Fibroblast of mammary gland (primary cell): ENCODE results near the gene PUM1.

Source experiments
- DNase-seq: peaks from one replicate; pipeline ENCODE4 v3.0.0-alpha.2; 2010; ENCODE audit warnings: low read depth
- H3K4me3 ChIP-seq: 2 replicates; pipeline ENCODE4 v1.5.1; 2011; ENCODE audit warnings: low read depth, mild to moderate bottlenecking, low read length, moderate library complexity; ENCODE audit not compliant: control insufficient read depth
- TF ChIP-seq, protein P1 (sequence below): conservative IDR thresholded peaks from 2 replicates; pipeline ENCODE4 v1.5.1; 2011; ENCODE audit warnings: low read depth, low read length, inconsistent platforms; ENCODE audit not compliant: control insufficient read depth, insufficient read depth

The PUM1 gene

DNA sequence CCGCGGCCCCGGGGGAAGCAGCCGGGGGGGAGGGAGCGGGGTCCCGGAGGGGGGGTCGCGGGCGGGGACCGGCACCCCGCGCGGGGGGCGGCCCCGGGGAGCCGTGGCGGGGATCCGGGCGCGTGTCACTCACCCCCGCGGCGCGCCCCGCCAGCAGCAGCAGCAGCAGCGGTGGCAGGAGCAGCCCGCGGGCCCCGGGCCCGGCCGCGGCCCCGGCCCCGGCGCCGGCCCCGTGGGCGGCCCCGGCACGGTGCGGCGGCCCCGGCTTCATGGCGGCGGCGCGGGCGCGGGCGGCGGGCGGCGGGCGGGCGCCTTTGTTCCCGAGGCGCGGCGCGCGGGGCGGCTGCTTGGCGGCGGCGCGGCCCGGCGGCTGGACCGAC lies 157.2 kb downstream of the PUM1 start:
- TF ChIP-seq, protein P1, sequence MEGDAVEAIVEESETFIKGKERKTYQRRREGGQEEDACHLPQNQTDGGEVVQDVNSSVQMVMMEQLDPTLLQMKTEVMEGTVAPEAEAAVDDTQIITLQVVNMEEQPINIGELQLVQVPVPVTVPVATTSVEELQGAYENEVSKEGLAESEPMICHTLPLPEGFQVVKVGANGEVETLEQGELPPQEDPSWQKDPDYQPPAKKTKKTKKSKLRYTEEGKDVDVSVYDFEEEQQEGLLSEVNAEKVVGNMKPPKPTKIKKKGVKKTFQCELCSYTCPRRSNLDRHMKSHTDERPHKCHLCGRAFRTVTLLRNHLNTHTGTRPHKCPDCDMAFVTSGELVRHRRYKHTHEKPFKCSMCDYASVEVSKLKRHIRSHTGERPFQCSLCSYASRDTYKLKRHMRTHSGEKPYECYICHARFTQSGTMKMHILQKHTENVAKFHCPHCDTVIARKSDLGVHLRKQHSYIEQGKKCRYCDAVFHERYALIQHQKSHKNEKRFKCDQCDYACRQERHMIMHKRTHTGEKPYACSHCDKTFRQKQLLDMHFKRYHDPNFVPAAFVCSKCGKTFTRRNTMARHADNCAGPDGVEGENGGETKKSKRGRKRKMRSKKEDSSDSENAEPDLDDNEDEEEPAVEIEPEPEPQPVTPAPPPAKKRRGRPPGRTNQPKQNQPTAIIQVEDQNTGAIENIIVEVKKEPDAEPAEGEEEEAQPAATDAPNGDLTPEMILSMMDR: no peak
- H3K4me3 ChIP-seq: peak overlapping the region; percentile 51
- no peak for DNase-seq

DNA sequence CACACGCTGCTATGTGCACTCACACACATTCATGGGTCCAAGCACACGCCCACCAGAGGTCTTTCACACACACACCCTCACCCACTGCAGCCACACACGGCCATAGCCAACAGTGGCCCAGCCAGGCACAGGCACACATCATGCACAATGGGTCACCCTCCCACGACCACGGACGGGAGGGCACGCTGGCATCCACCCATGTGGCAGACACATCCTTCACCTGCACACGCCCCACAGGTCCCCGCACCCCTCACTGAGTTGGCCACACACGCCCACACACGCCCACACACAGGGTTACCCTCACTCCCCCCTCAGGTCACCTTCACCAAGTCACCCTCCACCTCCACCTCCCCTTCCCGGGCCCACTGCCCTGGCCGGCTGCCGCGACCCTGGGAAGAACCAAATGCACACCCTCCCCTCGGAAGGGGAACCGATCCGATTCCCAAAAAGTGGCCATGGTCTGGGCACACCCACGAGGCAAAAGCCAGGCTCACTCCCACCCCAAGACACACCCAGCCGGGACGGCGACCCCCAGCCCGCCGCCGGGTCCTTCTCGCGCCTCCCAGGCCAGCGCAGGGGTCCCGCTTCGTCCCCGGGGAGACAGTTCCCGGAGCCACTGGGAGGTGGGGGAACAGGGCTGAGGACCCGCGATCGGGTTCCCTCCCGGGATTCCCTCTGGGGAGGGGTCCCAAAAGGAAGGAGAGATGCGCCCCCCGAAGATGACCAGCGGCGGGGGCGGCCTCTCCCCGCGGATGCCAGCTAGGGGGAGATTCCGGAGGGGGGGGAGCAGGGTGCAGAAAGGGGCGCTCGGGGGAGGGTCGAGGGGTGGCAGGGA lies 157.8 kb downstream of the PUM1 start:
- TF ChIP-seq, protein P1: no peak
- DNase-seq: no peak

DNA sequence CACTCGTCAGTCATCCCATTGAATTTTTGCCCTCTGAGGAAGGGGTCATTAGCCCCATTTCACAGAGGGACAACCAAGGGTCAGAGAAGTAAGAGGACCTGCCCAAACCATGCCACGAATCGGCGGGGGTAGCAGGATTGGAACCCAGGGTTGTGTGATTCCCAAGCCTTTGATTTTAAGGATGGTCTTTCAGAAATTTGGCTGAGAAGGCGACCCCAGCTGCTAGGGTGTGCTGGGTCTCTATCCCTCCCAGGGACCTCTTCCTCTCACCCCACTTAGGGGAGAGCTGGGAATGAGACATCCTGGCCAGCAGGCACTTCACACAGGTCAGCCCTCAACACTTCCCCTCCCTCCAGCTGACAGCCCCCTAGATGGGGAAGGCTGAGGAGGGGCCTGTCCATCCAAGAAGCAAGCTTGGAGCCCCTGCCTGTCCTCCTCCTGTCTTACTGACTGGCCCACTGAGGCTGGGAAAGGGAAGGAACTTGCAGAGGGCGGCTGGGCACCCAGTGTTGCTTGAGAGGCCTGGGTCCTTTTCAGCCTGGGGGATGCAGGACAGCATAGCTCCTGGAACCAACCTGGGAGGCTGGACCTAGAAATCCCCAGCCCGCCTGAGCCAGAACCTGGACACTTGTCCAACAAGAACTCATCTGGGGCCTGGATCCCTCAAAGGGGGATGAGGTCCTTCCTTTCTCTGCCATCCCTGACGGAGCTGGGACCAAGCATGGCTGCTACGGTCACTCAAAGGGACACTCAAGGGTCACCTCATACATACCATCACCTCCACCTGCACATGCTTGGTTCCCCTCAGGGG lies 158.7 kb downstream of the PUM1 start:
- no peak overlapping the region for H3K4me3 ChIP-seq
- TF ChIP-seq, protein P1: no peak
- no peak for DNase-seq

More for the DNA sequence above, 157.8 kb downstream of the PUM1 start:
- peak overlapping the region; percentile 51 for H3K4me3 ChIP-seq

DNA sequence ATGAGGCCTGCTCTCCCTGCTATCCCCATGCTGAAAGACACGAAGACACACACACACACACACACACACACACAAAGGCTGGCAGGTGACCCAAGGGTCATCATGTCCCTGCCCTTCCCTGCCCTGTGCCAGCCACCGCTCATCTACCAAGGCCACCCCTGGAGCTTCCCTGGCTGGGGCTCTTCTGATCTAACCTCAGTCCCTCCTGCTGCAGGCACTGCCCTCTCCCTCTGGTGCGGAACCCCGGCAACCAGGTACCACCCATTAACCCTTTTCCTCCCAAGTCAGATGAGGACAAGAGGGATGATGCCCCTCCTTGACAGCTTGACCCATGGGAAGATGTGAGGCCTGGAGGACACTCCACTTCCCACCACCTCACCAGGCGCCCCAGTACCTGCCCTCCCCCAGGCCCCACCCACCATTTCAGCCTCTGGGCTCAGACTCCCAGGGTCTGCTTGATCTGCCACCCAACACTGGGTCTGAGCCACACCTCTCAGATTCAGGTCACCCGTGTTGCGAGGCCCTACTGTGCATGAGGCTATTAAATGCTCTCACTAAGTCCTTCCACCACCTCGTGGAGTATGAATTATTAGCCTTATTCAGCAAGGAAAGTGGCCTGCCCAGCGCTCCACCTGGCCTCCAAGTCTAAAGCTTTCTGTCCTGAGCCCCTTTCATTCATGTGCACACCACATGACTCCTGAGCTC lies 159.4 kb downstream of the PUM1 start:
- no peak overlapping the region for H3K4me3 ChIP-seq
- TF ChIP-seq, protein P1: no peak
- DNase-seq: no peak

DNA sequence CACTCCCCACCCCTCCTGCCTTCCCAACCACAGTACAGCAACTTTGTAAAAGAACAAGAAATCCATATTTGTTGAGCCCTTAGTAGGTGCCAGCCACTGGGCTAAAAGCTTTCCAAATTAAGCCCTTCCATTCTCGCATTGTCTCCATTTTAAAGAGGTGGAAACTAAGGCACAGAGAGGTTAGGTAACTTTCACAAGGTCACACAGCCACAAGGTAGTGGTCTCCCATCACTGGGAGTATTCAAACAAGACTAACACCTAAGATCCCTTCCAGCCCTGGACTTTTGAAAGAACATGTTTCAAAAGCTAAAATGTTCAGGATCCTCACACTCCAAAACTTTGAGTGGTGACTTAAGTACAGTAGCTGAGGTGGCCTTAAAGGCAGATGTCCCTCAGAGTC lies 160.1 kb downstream of the PUM1 start:
- H3K4me3 ChIP-seq: no peak overlapping the region
- DNase-seq: no peak
- TF ChIP-seq, protein P1: no peak

DNA sequence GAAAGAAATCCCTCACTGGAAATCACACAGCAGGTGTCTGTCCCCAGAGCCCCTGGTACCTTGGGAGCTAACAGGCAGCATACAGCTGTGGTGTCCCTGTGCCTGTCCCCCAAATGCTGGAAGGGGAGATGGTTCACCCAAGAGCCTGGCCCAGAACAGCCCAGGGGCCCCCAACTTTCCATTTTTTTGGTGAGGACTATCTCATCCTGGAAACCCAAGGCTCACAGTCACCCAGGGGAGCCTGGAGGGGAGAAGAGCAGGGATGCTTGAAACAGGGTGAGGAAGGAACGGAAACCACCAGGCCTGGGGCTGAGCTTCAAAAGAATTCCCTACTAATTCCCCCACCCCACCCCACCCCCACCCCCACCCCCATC lies 160.6 kb downstream of the PUM1 start:
- TF ChIP-seq, protein P1: no peak
- H3K4me3 ChIP-seq: no peak overlapping the region
- no peak for DNase-seq
